ENCODE measurements around the gene ZNF57.

Gene ZNF57

DNA sequence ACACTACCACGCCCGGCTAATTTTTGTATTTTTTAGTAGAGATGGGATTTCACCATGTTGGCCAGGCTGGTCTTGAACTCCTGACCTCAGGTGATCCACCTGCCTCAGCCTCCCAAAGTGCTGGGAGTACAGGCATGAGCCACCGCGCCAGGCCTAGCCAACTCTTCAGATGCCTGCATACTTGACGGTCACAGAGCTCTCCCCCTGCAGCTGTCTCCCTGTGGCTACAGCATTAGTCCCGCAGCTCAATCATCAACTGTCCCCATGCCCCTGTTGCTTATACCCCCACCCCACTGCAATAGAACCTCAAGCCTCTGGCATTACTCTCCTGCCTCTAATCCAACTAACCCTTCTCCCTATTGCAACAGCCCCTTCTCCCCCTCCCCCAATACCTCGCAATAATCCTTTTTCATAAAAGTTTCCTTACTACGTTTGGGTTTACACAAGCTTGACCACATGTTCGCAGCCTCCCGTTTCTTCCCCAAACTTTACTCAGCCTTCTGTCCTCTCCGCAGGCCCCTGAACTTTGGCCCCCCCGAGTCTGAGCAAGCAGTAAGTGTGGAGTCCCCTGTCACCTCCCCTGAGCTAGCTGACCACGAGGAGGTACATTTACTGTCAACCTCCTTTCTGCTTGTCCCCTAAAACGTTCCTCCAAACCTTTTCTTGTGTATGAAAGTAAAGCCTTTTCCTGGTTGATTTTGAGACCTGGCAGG, 42.4 kb downstream of the ZNF57 start:
- DNase-seq (ENCODE audit: low spot score): no peak
- TF ChIP-seq, protein P1, sequence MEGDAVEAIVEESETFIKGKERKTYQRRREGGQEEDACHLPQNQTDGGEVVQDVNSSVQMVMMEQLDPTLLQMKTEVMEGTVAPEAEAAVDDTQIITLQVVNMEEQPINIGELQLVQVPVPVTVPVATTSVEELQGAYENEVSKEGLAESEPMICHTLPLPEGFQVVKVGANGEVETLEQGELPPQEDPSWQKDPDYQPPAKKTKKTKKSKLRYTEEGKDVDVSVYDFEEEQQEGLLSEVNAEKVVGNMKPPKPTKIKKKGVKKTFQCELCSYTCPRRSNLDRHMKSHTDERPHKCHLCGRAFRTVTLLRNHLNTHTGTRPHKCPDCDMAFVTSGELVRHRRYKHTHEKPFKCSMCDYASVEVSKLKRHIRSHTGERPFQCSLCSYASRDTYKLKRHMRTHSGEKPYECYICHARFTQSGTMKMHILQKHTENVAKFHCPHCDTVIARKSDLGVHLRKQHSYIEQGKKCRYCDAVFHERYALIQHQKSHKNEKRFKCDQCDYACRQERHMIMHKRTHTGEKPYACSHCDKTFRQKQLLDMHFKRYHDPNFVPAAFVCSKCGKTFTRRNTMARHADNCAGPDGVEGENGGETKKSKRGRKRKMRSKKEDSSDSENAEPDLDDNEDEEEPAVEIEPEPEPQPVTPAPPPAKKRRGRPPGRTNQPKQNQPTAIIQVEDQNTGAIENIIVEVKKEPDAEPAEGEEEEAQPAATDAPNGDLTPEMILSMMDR (IDR thresholded peaks at IDR 0.05; ENCODE audit: extremely low read depth, insufficient read depth, missing control alignments): no peak
- in situ Hi-C loops (cut with MboI; ENCODE audit: low pct_unique_long_range_greater_than_20kb, low sequenced_read_pairs, unreplicated experiment): no loop called here

DNA sequence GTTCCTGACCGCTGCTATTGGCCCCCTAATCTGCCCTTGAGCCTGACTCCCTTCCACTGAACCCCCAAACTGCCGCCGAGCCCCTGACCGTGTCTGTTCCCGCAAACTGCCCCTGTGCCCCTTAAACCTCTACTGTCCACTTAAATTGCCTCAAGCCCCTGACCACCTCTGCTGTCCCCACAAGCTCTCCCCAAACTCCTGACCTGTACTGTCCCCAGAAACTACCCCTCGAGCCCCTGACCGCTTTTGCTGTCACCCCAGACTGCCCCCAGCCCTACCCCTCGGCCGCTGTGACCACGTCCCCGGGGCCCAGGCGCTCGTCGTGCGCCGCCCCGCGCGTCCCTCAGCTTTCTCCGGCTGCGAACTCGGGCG, 43.7 kb downstream of the ZNF57 start:
- DNase-seq (ENCODE audit: low spot score): no peak
- TF ChIP-seq, protein P1 (IDR thresholded peaks at IDR 0.05; ENCODE audit: extremely low read depth, insufficient read depth, missing control alignments): no peak
- in situ Hi-C loops (cut with MboI; ENCODE audit: low pct_unique_long_range_greater_than_20kb, low sequenced_read_pairs, unreplicated experiment): no loop called here

DNA sequence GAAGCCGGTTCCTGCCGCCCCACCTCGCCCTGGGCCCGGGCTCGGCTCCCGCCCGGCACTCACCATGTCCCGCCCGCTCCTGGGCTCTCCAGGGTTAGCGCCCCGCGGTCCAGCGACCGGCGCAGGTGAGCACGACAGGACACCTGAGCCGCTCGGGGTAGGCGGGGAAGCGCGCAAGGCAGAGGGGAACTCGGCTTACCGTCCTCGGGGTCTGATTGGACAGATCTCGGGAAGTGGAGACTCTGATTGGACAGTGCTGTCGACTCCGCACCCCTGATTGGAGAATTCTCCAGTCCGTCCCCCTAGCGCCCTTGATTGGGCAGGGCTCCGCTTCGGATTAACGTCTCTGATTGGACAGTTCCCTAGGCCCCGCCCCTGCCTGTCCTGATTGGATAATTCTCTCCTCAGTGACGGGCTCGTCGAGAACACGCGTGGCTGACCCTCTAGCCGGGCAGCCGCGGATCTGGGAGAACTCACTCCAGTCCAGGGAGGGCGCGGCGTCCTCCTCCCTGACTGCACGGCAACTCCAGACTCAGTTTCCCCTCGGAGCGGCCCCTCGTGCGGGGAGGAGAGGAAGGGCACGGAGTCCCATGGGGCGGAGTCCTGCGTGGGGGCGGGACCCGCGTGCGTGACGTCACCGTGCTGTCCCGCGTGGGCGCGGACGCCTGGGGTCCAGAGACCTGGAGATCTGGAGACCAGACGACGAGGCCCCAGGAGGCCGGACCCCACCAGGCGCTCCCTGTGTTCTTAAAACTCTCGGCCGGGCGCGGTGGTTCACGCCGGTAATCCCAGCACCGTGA, 44.2 kb downstream of the ZNF57 start, which contains the start of gene ZNF77:
Gene ZNF77 (minus strand): TSS at position 197 of the 800 bp plus-strand sequence. CDS start 131 bp downstream, at position 66.
- in situ Hi-C loops (cut with MboI; ENCODE audit: low pct_unique_long_range_greater_than_20kb, low sequenced_read_pairs, unreplicated experiment): no loop called here
- TF ChIP-seq, protein P1 (IDR thresholded peaks at IDR 0.05; ENCODE audit: extremely low read depth, insufficient read depth, missing control alignments): no peak
- peak; percentile 100 for DNase-seq (ENCODE audit: low spot score)

DNA sequence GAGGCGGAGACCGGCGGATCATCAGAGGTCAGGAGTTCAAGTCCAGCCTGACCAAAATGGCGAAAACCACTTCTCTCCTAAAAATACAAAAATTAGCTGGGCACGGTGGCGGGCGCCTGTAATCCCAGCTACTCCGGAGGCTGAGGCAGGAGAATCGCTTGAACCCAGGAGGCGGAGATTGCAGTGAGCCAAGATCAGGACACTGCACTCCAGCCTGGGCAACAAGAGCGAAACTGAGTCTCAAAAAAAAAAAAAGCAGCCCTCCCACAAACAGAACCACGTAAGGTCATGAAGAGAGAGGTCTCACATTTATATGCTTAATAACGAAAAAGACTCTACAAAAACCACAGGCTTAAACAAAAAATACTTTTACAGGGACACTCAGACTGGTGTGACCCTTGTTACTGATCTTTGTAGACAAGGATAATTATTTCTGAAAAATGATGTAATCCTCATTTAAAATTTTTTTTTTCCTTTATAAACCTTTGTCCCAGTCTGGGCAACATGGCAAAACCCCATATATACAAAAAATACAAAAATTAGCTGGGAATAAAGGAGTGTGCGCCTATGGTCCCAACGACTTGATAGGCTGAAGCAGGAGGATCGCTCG, 45.0 kb downstream of the ZNF57 start:
- no peak for DNase-seq (ENCODE audit: low spot score)
- TF ChIP-seq, protein P1 (IDR thresholded peaks at IDR 0.05; ENCODE audit: extremely low read depth, insufficient read depth, missing control alignments): no peak
- in situ Hi-C loops (cut with MboI; ENCODE audit: low pct_unique_long_range_greater_than_20kb, low sequenced_read_pairs, unreplicated experiment): no loop called here

DNA sequence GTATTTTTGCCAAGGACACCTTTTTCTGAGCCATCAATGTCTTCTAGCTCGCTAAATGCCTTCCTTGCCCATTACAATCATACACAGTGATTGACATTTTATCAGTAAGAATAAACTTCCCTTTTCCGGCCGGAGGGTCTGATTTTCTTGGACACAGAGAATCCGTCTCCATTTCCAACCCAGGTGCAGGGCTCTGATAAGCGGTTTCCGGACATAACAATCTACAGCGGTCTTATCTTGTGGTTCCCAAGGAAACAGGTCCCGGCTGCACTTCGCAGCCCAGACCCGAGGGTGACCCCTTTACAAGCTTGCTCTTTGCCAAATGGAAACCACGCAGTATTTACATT, 49.2 kb downstream of the ZNF57 start:
- DNase-seq (ENCODE audit: low spot score): no peak
- in situ Hi-C loops (cut with MboI; ENCODE audit: low pct_unique_long_range_greater_than_20kb, low sequenced_read_pairs, unreplicated experiment): loop anchor here (25.0 kb wide), 1 partner anchor 537 kb away; the partner anchor contains the start of genes SMIM24 and SMIM44
- TF ChIP-seq, protein P1 (IDR thresholded peaks at IDR 0.05; ENCODE audit: extremely low read depth, insufficient read depth, missing control alignments): no peak

DNA sequence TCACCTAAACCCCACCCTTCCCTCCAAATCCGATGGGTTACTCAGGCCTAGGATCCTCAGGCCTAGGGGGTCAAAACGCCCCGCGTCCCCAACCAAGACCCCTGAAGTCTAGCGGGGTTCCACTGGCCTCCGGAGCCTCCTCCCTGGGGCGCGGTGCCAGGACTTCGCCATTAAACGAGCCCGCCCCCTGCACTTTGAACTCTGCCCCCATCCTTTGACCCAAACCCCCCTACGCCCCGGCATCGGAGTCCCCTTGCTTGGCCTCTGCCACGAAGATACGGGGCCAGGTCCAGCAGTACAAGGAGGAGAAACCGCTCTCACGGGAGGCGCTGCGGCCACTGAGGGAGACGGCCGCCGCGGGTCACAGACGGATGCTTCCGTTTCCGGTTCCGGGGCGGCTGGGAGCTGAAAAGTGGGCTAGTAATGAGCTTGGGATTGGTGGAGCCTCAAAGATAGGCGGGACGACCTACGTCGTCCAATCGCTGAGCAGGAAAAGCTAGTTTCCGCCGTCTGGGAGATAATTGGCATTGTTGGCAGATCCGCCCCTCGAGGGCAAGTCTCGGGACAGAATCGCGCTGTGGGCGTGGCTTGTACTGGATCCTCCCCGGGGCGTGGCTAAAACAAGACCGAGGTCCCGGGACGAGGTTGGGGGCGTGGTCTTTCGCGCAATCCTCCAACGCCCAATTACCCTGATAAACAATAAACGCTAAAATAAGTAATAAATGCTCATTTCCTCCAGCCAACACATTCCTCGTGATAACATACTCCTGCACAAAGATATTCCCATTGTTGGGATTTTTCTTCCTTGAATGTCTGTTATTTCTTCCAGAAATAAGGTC, 49.8 kb downstream of the ZNF57 start:
- TF ChIP-seq, protein P1 (IDR thresholded peaks at IDR 0.05; ENCODE audit: extremely low read depth, insufficient read depth, missing control alignments): no peak
- DNase-seq (ENCODE audit: low spot score): peak; percentile 98
- in situ Hi-C loops (cut with MboI; ENCODE audit: low pct_unique_long_range_greater_than_20kb, low sequenced_read_pairs, unreplicated experiment): loop anchor here (25.0 kb wide), 1 partner anchor 537 kb away; the partner anchor contains the start of genes SMIM24 and SMIM44
